HCT116 (cell line): ENCODE results near the gene ATXN1. TPM values are rescaled to one million over a fixed set of nuclear protein-coding genes. Genes with fewer than 3 reads are reported as not detected.

Source experiments
- ATAC-seq: fragments of 200-7000 bp; cut with Tn5 transposase; 2 replicates; pipeline ENCODE4 v1.9.1; 2020; ENCODE audit warnings: mild to moderate bottlenecking, moderate library complexity
- BruUV-seq: library from RNA; stranded (reverse); fragments of 400-500 nt; replicated peaks from 2 replicates; lab custom pipeline; 2021; lab: Mats Ljungman, UMichigan
- CTCF ChIA-PET: fragments of 300-600 bp; sonication (Branson Sonifier 250); formaldehyde crosslinking; loops from one replicate; lab custom pipeline; 2021; ENCODE audit warnings: antibody characterized with exemption; lab: Charles Lee
- POLR2A ChIA-PET: fragments of 300-600, 350-600 bp; sonication (Branson Sonifier 250); formaldehyde crosslinking; loops from one replicate; lab custom pipeline; 2021; ENCODE audit warnings: antibody characterized with exemption; lab: Charles Lee
- RAD21 ChIA-PET, 2 experiments: fragments of 300-600 bp; sonication (Branson Sonifier 250); formaldehyde crosslinking; loops; one replicate each; lab custom pipeline; 2023; ENCODE audit warnings: low total read pairs in 2 of 2; ENCODE audit not compliant: uncharacterized antibody in 2 of 2, unreplicated experiment in 2 of 2, low non-redundant PET in 1 of 2; lab: Charles Lee
- DNase-seq: peaks from one replicate; pipeline ENCODE4 v3.0.0-alpha.2; 2010; ENCODE audit warnings: low read depth, low spot score
- H2AFZ ChIP-seq: fragments of 200-600 bp; shearing (Covaris generic), sonication (generic); 2 replicates; pipeline ENCODE4 v1.6.1; 2017; ENCODE audit warnings: low read depth, mixed run types, mixed read lengths, antibody characterized with exemption, low read length; ENCODE audit not compliant: poor library complexity, severe bottlenecking
- H3K27ac ChIP-seq: 2 replicates; pipeline ENCODE4 v1.5.1; 2012; ENCODE audit warnings: low read depth, low read length
- H3K27me3 ChIP-seq: fragments of 200-600 bp; sonication (generic); 2 replicates; pipeline ENCODE4 v1.6.1; 2016; ENCODE audit warnings: mixed run types, low read length, mixed read lengths; ENCODE audit not compliant: insufficient read depth
- H3K36me3 ChIP-seq, 2 experiments: fragments of 200-500 bp in 1 of 2; fragments of 200-600 bp in 1 of 2; sonication (Bioruptor generic) in 1 of 2; sonication (generic) in 1 of 2; 2 replicates each; pipeline versions ENCODE4 v1.5.1 to v1.6.1; 2014 to 2016; ENCODE audit warnings: low read length in 2 of 2, inconsistent platforms in 1 of 2, mixed read lengths in 1 of 2, mixed run types in 1 of 2; ENCODE audit not compliant: insufficient read depth in 2 of 2, control insufficient read depth in 1 of 2
- H3K4me1 ChIP-seq, 2 experiments: fragments of 200-600 bp in 1 of 2; sonication (generic) in 1 of 2; 2 replicates each; pipeline versions ENCODE4 v1.5.1 to v1.6.1; 2012 to 2017; ENCODE audit warnings: low read length in 2 of 2, inconsistent platforms in 1 of 2, mild to moderate bottlenecking in 1 of 2, mixed read lengths in 1 of 2, mixed run types in 1 of 2, moderate library complexity in 1 of 2; ENCODE audit not compliant: insufficient read depth in 2 of 2, control insufficient read depth in 1 of 2
- H3K4me2 ChIP-seq: fragments of 200-600 bp; sonication (generic); 2 replicates; pipeline ENCODE4 v1.6.1; 2017; ENCODE audit warnings: mixed run types, low read length, mixed read lengths
- H3K4me3 ChIP-seq, 2 experiments: fragments of 200-600 bp in 1 of 2; sonication (generic) in 1 of 2; replicated peaks in 1 of 2; 2 replicates each; pipeline ENCODE4 v1.5.1; 2011 to 2016; ENCODE audit warnings: low read length in 2 of 2, control low read depth in 1 of 2, low read depth in 1 of 2, mild to moderate bottlenecking in 1 of 2, mixed read lengths in 1 of 2, mixed run types in 1 of 2
- H3K79me2 ChIP-seq: fragments of 200-600 bp; sonication (generic); 2 replicates; pipeline ENCODE4 v1.6.1; 2017; ENCODE audit warnings: mild to moderate bottlenecking, mixed run types, low read length, moderate library complexity, mixed read lengths; ENCODE audit not compliant: insufficient read depth
- H3K9ac ChIP-seq: fragments of 200-600 bp; sonication (generic); 2 replicates; pipeline ENCODE4 v1.6.1; 2016; ENCODE audit warnings: low read length, mixed read lengths
- H3K9me2 ChIP-seq: fragments of 200-600 bp; sonication (generic), shearing (Covaris generic); 2 replicates; pipeline ENCODE4 v1.6.1; 2017; ENCODE audit warnings: mixed run types, mild to moderate bottlenecking, moderate library complexity; ENCODE audit not compliant: insufficient read depth
- H3K9me3 ChIP-seq, 2 experiments: fragments of 200-500 bp in 1 of 2; fragments of 200-600 bp in 1 of 2; sonication (Bioruptor generic) in 1 of 2; sonication (generic) in 1 of 2; 2 replicates each; pipeline ENCODE4 v1.6.1; 2014 to 2017; ENCODE audit warnings: low read length in 2 of 2, mixed read lengths in 2 of 2, inconsistent platforms in 1 of 2, low read depth in 1 of 2, mild to moderate bottlenecking in 1 of 2, mixed run types in 1 of 2, moderate library complexity in 1 of 2; ENCODE audit not compliant: control insufficient read depth in 1 of 2, insufficient read depth in 1 of 2
- H4K20me1 ChIP-seq: fragments of 200-600 bp; sonication (generic), shearing (Covaris generic); 2 replicates; pipeline ENCODE4 v1.6.1; 2017; ENCODE audit warnings: mixed run types, mild to moderate bottlenecking, moderate library complexity; ENCODE audit not compliant: insufficient read depth
- CBX3 ChIP-seq: IDR thresholded peaks from 2 replicates; pipeline ENCODE4 v1.6.1; 2012; ENCODE audit warnings: low read depth
- CEBPB ChIP-seq: IDR thresholded peaks from 2 replicates; pipeline ENCODE4 v1.6.1; 2012; ENCODE audit warnings: low read depth
- CTCF ChIP-seq, 3 experiments: fragments of 200-600 bp in 1 of 3; sonication (generic) in 1 of 3; IDR thresholded peaks in 2 of 3; conservative IDR thresholded peaks in 1 of 3; 2 replicates each; pipeline ENCODE4 v1.5.1; 2012 to 2017; ENCODE audit warnings: low read depth in 2 of 3, low read length in 2 of 3, antibody characterized with exemption in 1 of 3, borderline replicate concordance in 1 of 3, control low read depth in 1 of 3, mild to moderate bottlenecking in 1 of 3, mixed read lengths in 1 of 3, mixed run types in 1 of 3, moderate library complexity in 1 of 3; ENCODE audit not compliant: insufficient read depth in 1 of 3
- EGR1 ChIP-seq: IDR thresholded peaks from 2 replicates; pipeline ENCODE4 v1.6.1; 2012; ENCODE audit warnings: low read depth
- ELF1 ChIP-seq: IDR thresholded peaks from 2 replicates; pipeline ENCODE4 v1.6.1; 2012; ENCODE audit warnings: low read depth, borderline replicate concordance
- EZH2 ChIP-seq: fragments of 200-600 bp; sonication (generic); IDR thresholded peaks from 2 replicates; pipeline ENCODE4 v1.6.1; 2017; ENCODE audit warnings: antibody characterized with exemption, mixed run types
- FOSL1 ChIP-seq: IDR thresholded peaks from 2 replicates; pipeline ENCODE4 v1.6.1; 2012; ENCODE audit warnings: low read depth
- JUND ChIP-seq: IDR thresholded peaks from 2 replicates; pipeline ENCODE4 v1.6.1; 2012
- POLR2AphosphoS5 ChIP-seq: IDR thresholded peaks from 2 replicates; pipeline ENCODE4 v1.6.1; 2011; ENCODE audit warnings: mild to moderate bottlenecking, low read depth, low read length, moderate library complexity
- RAD21 ChIP-seq: IDR thresholded peaks from 2 replicates; pipeline ENCODE4 v1.6.1; 2012; ENCODE audit warnings: low read depth, mild to moderate bottlenecking
- REST ChIP-seq: IDR thresholded peaks from 2 replicates; pipeline ENCODE4 v1.6.1; 2012; ENCODE audit warnings: low read depth
- SIN3A ChIP-seq: IDR thresholded peaks from 2 replicates; pipeline ENCODE4 v1.6.1; 2012; ENCODE audit warnings: low read depth
- SP1 ChIP-seq: IDR thresholded peaks from 2 replicates; pipeline ENCODE4 v1.6.1; 2012; ENCODE audit warnings: low read depth
- TCF7L2 ChIP-seq: IDR thresholded peaks from 2 replicates; pipeline ENCODE4 v1.7.0; 2011; ENCODE audit warnings: borderline replicate concordance, inconsistent platforms; ENCODE audit not compliant: insufficient read depth, insufficient read length; ENCODE audit errors: extremely low read depth
- YY1 ChIP-seq: IDR thresholded peaks from 2 replicates; pipeline ENCODE4 v1.6.1; 2011; ENCODE audit warnings: low read length, low read depth, moderate library complexity, mild to moderate bottlenecking; ENCODE audit not compliant: insufficient replicate concordance; ENCODE audit errors: extremely low read depth
- ZFX ChIP-seq: fragments of 450-650 bp; IDR thresholded peaks from 2 replicates; pipeline ENCODE4 v1.6.1; 2017
- intact Hi-C: fragments of 100-400 bp; cut with micrococcal nuclease; formaldehyde crosslinking; loops from 2 replicates; pipeline ENCODE4 v1.10.0; 2022
- total RNA-seq: library from RNA; stranded (reverse); gene quantifications from one replicate; pipeline ENCODE4 v1.2.1, GENCODE V29; 2021; ENCODE audit not compliant: unreplicated experiment

The ATXN1 gene
- total RNA-seq, 1 experiment from 2014 or later: 21.0 TPM

DNA sequence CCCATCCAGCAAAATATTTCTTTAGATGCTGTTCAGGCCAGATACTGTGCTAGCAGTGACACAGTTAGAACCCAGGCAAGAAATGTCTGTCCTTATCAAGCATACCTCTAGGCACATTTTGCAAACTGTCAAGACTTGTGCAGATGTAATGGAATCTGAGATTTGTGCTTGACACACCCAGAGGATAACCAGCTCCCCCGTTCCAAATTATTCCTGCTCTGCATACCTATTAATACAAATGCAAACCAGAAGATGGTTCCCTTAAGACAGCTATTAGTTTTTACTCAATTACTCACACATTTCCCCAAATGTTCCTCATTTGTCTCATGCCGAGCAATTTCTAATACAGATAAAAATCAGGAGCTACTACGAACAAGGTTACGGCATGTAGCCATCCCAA, 40.4 kb downstream of the ATXN1 start:
- TF ChIP-seq SIN3A (0 out of 2 replicates have a peak, but pooled peaks have one; percentile 8), POLR2AphosphoS5 (no peak)
- BruUV-seq: no TSS peak
- Histone ChIP-seq H3K4me1 (peaks cover 45 to 54% of the 10 kb centered on the region in 2 experiments), H3K27me3 (no peaks in the 10 kb centered on the region), H3K27ac (no peak overlapping the region), H3K79me2 (no peaks in the 10 kb centered on the region), H3K4me2 (no peak overlapping the region), H2AFZ (no peak overlapping the region), H3K9ac (no peak overlapping the region), H3K36me3 (no peaks in the 10 kb centered on the region), H3K9me2 (no peaks in the 10 kb centered on the region), H4K20me1 (no peaks in the 10 kb centered on the region), H3K4me3 (no peak overlapping the region), H3K9me3 (no peaks in the 10 kb centered on the region)
- ATAC-seq (no peak), DNase-seq (no peak)
- ChIA-PET CTCF (interaction anchor here (1.3 kb wide), 1 partner anchor 41 kb away, joined by 3 read pairs; the partner anchor contains the start of gene ATXN1), POLR2A (interaction anchor here (1.5 kb wide), 1 partner anchor 8 kb away, joined by 4 read pairs; no protein-coding TSS in a partner anchor), RAD21 (interaction anchor here in 1 of 2 experiments (0.8 kb wide), 1 partner anchor 41 kb away, joined by 3 read pairs; no protein-coding TSS in a partner anchor)
- intact Hi-C loops: no loop called here

GRCh38 chr6:16719488-16719887, 41.8 kb downstream of the ATXN1 start:
- H3K27ac ChIP-seq: no peak overlapping the region
- peaks cover 33 to 43% of the 10 kb centered on the region in 2 experiments for H3K4me1 ChIP-seq
- no peak for ATAC-seq
- intact Hi-C loops: no loop called here
- no peak overlapping the region for H2AFZ ChIP-seq
- POLR2A ChIA-PET: interaction anchor here (1.7 kb wide), 1 partner anchor 48 kb away, joined by 3 read pairs; no protein-coding TSS in a partner anchor
- no peak overlapping the region for H3K4me2 ChIP-seq
- RAD21 ChIA-PET: no interaction called here
- no peak overlapping the region for H3K4me3 ChIP-seq
- H3K9me2 ChIP-seq: no peaks in the 10 kb centered on the region
- no peaks in the 10 kb centered on the region for H3K9me3 ChIP-seq
- H4K20me1 ChIP-seq: no peaks in the 10 kb centered on the region
- no peaks in the 10 kb centered on the region for H3K27me3 ChIP-seq
- CTCF ChIA-PET: no interaction called here
- H3K9ac ChIP-seq: no peak overlapping the region
- BruUV-seq: no TSS peak
- H3K36me3 ChIP-seq: no peaks in the 10 kb centered on the region
- no peak for DNase-seq
- H3K79me2 ChIP-seq: no peaks in the 10 kb centered on the region
- no peak for TF ChIP-seq TCF7L2
- no peak for TF ChIP-seq YY1
- TF ChIP-seq JUND: no peak
- TF ChIP-seq CBX3: no peak
- TF ChIP-seq EZH2: no peak
- no peak for TF ChIP-seq SP1
- TF ChIP-seq ELF1: no peak
- TF ChIP-seq ZFX: no peak
- no peak for TF ChIP-seq CTCF (IDR thresholded peaks at IDR 0.05 in 2 of 3, conservative IDR thresholded peaks at IDR 0.05 in 1 of 3; ENCODE audit: borderline replicate concordance in 1 of 3, insufficient read depth in 1 of 3, low read depth in 2 of 3, low read length in 2 of 3)
- TF ChIP-seq FOSL1: no peak
- no peak for TF ChIP-seq RAD21
- no peak for TF ChIP-seq EGR1
- no peak for TF ChIP-seq CEBPB
- TF ChIP-seq REST: no peak
- no peak for TF ChIP-seq POLR2AphosphoS5
